GM18868 (cell line): Measurements from ENCODE around the gene AMIGO3.
A peak's percentile ranks its signal among the peaks of the same experiment; 100 is the strongest.
"Not testable (repeated sequence)": the region's sequence is repeated elsewhere in the genome, so short reads cannot be mapped to it uniquely, and the experiment has no call there.

Source experiments
- ATAC-seq: cut with Tn5 transposase; IDR thresholded peaks from one replicate; pipeline ENCODE4 v1.9.1; 2021; ENCODE audit warnings: mild to moderate bottlenecking, moderate library complexity; ENCODE audit not compliant: unreplicated experiment

AMIGO3 gene

GRCh38 chr3:49719214-49719884 is at the start of gene AMIGO3:
AMIGO3 (minus strand) TSS chr3:49719684; CDS start chr3:49719465, 219 bp downstream.
- ATAC-seq: peak; percentile 54

GRCh38 chr3:49763981-49764380 is 44.5 kb upstream of the AMIGO3 start:
- no peak for ATAC-seq

- no peak for ATAC-seq
Observed at GRCh38 chr3:49761661-49762060, 42.2 kb upstream of the AMIGO3 start.

- no peak for ATAC-seq
Observed at GRCh38 chr3:49759226-49759625, 39.7 kb upstream of the AMIGO3 start.

- ATAC-seq: no peak
Observed at GRCh38 chr3:49757197-49757596, 37.7 kb upstream of the AMIGO3 start.

GRCh38 chr3:49756036-49756435 is 36.6 kb upstream of the AMIGO3 start:
- ATAC-seq: no peak

- no peak for ATAC-seq
Observed at GRCh38 chr3:49754536-49754935, 35.1 kb upstream of the AMIGO3 start.

GRCh38 chr3:49751501-49751900 is 32.0 kb upstream of the AMIGO3 start:
- ATAC-seq: no peak

GRCh38 chr3:49750056-49750455 is 30.6 kb upstream of the AMIGO3 start:
- ATAC-seq: no peak

GRCh38 chr3:49748874-49749273 is 29.4 kb upstream of the AMIGO3 start:
- ATAC-seq: not testable (repeated sequence)

GRCh38 chr3:49747792-49748480 is 28.5 kb upstream of the AMIGO3 start:
- ATAC-seq: no peak

- ATAC-seq: no peak
Observed at GRCh38 chr3:49745986-49746385, 26.5 kb upstream of the AMIGO3 start.

GRCh38 chr3:49740427-49740826 is 20.9 kb upstream of the AMIGO3 start:
- no peak for ATAC-seq

GRCh38 chr3:49738067-49738713 is 18.7 kb upstream of the AMIGO3 start:
- ATAC-seq: no peak

- no peak for ATAC-seq
Observed at GRCh38 chr3:49734752-49735151, 15.3 kb upstream of the AMIGO3 start.

- ATAC-seq: no peak
Observed at GRCh38 chr3:49733551-49733950, 14.1 kb upstream of the AMIGO3 start.

GRCh38 chr3:49732597-49732996 is 13.1 kb upstream of the AMIGO3 start:
- no peak for ATAC-seq

GRCh38 chr3:49729966-49730609 is 10.6 kb upstream of the AMIGO3 start:
- no peak for ATAC-seq

- ATAC-seq: no peak
Observed at GRCh38 chr3:49727924-49728361, 8.5 kb upstream of the AMIGO3 start.

- no peak for ATAC-seq
Observed at GRCh38 chr3:49727154-49727923, 7.9 kb upstream of the AMIGO3 start.
